BJ (cell line): ENCODE data around the gene ITGB8. TPM values are rescaled to one million over a fixed set of nuclear protein-coding genes. Genes with fewer than 3 reads are reported as not detected.

Experiments
- CTCF ChIA-PET: fragments of 350-600 bp; formaldehyde crosslinking; extraction: SDS; loops from one replicate; lab custom pipeline; 2021; ENCODE audit warnings: antibody characterized with exemption, inconsistent platforms; lab: Yijun Ruan, JAX
- POLR2A ChIA-PET: fragments of 300-600 bp; sonication (Branson Sonifier 250); formaldehyde crosslinking; extraction: SDS; loops from one replicate; lab custom pipeline; 2021; ENCODE audit warnings: antibody characterized with exemption; lab: Charles Lee
- DNase-seq: peaks from one replicate; pipeline ENCODE4 v3.0.0-alpha.2; 2011; ENCODE audit warnings: low read depth
- H3K27me3 ChIP-seq: 2 replicates; pipeline ENCODE4 v1.6.0; 2011; ENCODE audit warnings: low read length; ENCODE audit not compliant: control insufficient read depth, insufficient read depth
- H3K36me3 ChIP-seq: 2 replicates; pipeline ENCODE4 v1.5.1; 2011; ENCODE audit warnings: low read length; ENCODE audit not compliant: control insufficient read depth, insufficient read depth
- H3K4me3 ChIP-seq: 2 replicates; pipeline ENCODE4 v1.5.1; 2011; ENCODE audit warnings: low read depth, mild to moderate bottlenecking, control low read depth, low read length
- CTCF ChIP-seq: IDR thresholded peaks from 2 replicates; pipeline ENCODE4 v1.5.1; 2011; ENCODE audit warnings: low read depth, mild to moderate bottlenecking, control low read depth, inconsistent platforms, low read length, moderate library complexity; ENCODE audit not compliant: insufficient read depth
- polyA plus RNA-seq: library from polyadenylated mRNA; depleted of rRNA; stranded (reverse); fragments of >200 nt; gene quantifications from 2 replicates; pipeline ENCODE4 v1.2.3, GENCODE V29; 2011

Gene ITGB8
- polyA plus RNA-seq, 1 experiment: 0.58 TPM

GRCh38 chr7:20438694-20439376 lies 108.1 kb downstream of the ITGB8 start:
- POLR2A ChIA-PET: no interaction called here
- CTCF ChIA-PET: no interaction called here

GRCh38 chr7:20439416-20440185 lies 108.9 kb downstream of the ITGB8 start:
- Histone ChIP-seq H3K36me3 (no peaks in the 10 kb centered on the region), H3K4me3 (no peak overlapping the region), H3K27me3 (no peaks in the 10 kb centered on the region)
- ChIA-PET CTCF (interaction anchor here (1.7 kb wide), 1 partner anchor 24 kb away, joined by 5 read pairs; no protein-coding TSS in a partner anchor), POLR2A (no interaction called here)
- no peak for DNase-seq
- TF ChIP-seq CTCF: no peak

More at GRCh38 chr7:20438694-20439376, 108.1 kb downstream of the ITGB8 start:
- Histone ChIP-seq H3K27me3 (no peaks in the 10 kb centered on the region), H3K36me3 (no peaks in the 10 kb centered on the region), H3K4me3 (no peak overlapping the region)
- no peak for DNase-seq
- no peak for TF ChIP-seq CTCF

GRCh38 chr7:20440472-20441105 lies 109.9 kb downstream of the ITGB8 start:
- Histone ChIP-seq H3K4me3 (no peak overlapping the region), H3K27me3 (no peaks in the 10 kb centered on the region), H3K36me3 (no peaks in the 10 kb centered on the region)
- peak; percentile 51 for TF ChIP-seq CTCF
- POLR2A ChIA-PET: no interaction called here
- no peak for DNase-seq
- CTCF ChIA-PET: interaction anchor here (0.6 to 4.8 kb wide), 7 partner anchors 25 to 1678 kb away, joined by 3 to 18 read pairs (median 4); no protein-coding TSS in a partner anchor

GRCh38 chr7:20441346-20441745 lies 110.6 kb downstream of the ITGB8 start:
- no peak for TF ChIP-seq CTCF
- POLR2A ChIA-PET: no interaction called here
- CTCF ChIA-PET: interaction anchor here (0.7 to 4.8 kb wide), 7 partner anchors 26 to 459 kb away, joined by 3 to 18 read pairs (median 5); no protein-coding TSS in a partner anchor
- Histone ChIP-seq H3K27me3 (no peaks in the 10 kb centered on the region), H3K4me3 (no peak overlapping the region), H3K36me3 (no peaks in the 10 kb centered on the region)
- no peak for DNase-seq
